ENCODE measurements around the gene PCBD1.

Gene PCBD1

DNA sequence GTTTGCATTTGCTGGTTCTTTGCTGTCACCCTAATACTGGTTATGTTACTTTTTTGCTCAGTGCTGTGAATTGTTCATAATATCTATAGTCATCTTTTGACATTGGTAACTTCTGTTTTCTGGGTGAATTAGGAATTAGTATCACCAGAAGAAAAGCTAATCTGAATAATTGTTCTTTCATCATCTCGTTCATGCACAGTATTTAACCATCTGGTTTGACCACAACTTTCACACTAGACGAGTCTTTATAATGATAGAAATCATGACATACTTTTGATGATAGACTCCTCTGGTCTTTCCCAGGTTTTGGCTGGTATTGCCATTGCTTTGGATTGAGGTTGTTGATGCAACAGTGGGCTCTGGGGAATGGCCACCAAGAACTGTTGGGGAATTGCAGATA, 47.5 kb downstream of the PCBD1 start:
- TF ChIP-seq, protein P1, sequence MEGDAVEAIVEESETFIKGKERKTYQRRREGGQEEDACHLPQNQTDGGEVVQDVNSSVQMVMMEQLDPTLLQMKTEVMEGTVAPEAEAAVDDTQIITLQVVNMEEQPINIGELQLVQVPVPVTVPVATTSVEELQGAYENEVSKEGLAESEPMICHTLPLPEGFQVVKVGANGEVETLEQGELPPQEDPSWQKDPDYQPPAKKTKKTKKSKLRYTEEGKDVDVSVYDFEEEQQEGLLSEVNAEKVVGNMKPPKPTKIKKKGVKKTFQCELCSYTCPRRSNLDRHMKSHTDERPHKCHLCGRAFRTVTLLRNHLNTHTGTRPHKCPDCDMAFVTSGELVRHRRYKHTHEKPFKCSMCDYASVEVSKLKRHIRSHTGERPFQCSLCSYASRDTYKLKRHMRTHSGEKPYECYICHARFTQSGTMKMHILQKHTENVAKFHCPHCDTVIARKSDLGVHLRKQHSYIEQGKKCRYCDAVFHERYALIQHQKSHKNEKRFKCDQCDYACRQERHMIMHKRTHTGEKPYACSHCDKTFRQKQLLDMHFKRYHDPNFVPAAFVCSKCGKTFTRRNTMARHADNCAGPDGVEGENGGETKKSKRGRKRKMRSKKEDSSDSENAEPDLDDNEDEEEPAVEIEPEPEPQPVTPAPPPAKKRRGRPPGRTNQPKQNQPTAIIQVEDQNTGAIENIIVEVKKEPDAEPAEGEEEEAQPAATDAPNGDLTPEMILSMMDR (IDR thresholded peaks at IDR 0.05; ENCODE audit: control insufficient read depth, extremely low read depth, insufficient read depth): no peak
- no peak for DNase-seq (ENCODE audit: low read depth)
- no peak overlapping the region for H3K4me3 ChIP-seq (ENCODE audit: low read depth, low read length)

DNA sequence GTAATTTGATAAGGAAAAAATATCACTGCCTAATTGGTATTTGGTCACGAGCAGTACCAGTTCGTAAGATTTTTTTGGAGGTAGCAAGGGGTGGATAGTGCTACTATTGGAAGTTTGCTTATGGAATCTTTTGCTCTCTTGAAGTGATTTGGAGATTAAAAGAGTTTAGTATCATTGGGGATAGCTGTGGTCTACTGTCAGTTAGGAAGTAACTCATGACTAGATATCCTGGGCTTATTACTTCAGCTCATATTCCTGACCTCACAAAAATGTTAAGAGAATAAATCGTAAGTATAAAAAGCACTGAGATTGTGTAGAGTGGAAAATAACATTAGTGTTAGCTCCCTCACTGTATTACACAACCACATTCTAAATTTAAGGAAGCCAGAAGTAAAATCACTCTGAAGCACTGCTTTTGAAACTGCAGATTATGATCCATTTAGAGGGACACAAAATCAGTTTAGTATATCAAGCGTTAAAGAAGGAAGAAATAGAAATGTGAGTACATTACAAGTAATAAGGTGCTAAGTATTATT, 50.0 kb downstream of the PCBD1 start:
- no peak overlapping the region for H3K4me3 ChIP-seq (ENCODE audit: low read depth, low read length)
- TF ChIP-seq, protein P1 (IDR thresholded peaks at IDR 0.05; ENCODE audit: control insufficient read depth, extremely low read depth, insufficient read depth): no peak
- DNase-seq (ENCODE audit: low read depth): no peak

DNA sequence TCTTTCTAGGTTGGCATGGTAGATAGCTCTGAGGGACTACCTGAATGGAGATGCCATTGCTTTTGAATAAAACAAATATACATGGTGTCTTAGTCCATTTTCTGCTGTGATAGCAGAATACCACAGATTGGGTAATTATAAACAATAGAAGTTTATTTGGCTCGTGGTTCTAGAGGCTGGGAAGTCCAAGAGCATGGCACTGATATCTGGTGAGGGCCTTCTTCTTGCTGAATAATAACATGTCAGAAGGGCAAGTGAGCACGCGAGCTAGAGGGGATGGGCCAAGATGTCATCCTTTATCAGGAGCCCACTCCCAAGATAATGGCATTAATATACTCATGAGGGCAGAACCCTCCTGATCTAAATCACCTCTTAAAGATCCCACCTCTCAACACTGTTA, 50.7 kb downstream of the PCBD1 start:
- no peak for DNase-seq (ENCODE audit: low read depth)
- no peak overlapping the region for H3K4me3 ChIP-seq (ENCODE audit: low read depth, low read length)
- TF ChIP-seq, protein P1 (IDR thresholded peaks at IDR 0.05; ENCODE audit: control insufficient read depth, extremely low read depth, insufficient read depth): no peak

DNA sequence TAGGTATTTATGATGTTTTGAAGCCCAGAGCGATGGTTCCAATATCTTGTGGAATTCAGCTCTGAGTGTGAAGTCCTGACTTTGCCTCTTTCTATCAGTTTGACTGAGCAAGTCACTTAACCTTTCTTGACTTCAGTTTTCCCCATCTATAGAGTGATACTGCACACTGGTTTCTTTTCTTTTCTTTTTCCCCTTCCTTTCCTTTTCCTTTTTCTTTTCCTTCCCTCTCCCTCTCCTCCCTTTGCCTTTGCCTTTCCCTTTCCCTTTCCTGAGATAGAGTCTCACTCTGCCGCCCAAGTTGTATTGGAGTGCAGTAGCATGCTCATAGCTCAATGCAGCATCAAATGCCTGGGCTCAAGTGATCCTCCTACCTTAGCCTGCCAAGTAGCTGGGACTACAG, 52.0 kb downstream of the PCBD1 start:
- no peak overlapping the region for H3K4me3 ChIP-seq (ENCODE audit: low read depth, low read length)
- no peak for DNase-seq (ENCODE audit: low read depth)
- TF ChIP-seq, protein P1 (IDR thresholded peaks at IDR 0.05; ENCODE audit: control insufficient read depth, extremely low read depth, insufficient read depth): no peak

DNA sequence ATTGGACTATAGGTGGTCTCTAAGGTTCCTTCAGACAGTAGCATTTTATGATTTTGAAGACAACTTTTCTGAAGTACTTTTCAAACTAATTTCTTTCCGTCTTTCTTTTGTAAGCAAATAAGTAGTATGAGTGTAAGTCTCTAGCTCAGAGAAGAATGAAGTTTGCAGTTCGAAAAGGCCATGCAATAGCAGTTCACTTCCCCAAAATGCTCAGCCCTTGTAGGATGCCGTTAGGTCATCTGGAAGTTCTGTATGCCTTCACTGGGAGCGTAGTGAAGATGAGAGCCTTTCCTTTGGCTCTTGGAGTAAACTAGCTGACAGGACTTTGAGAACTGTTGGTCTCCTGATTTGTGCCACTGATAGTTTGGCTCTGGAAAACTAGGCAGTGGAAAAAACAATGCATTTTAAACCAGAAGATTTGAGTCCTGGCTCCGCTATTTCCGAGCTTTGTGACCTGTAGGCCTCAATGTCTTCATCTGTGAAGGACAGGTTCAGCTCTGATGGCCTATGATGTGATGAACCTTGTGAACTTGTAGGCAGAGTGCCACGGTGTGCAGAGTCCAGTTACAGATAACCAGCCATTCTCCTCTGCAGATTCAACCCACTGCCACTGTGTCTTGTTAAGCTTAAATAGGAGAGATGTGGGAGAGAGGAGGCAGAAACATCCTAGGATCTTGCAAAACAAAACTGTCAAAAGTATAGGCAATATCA, 53.8 kb downstream of the PCBD1 start:
- no peak for DNase-seq (ENCODE audit: low read depth)
- H3K4me3 ChIP-seq (ENCODE audit: low read depth, low read length): no peak overlapping the region
- TF ChIP-seq, protein P1 (IDR thresholded peaks at IDR 0.05; ENCODE audit: control insufficient read depth, extremely low read depth, insufficient read depth): no peak

DNA sequence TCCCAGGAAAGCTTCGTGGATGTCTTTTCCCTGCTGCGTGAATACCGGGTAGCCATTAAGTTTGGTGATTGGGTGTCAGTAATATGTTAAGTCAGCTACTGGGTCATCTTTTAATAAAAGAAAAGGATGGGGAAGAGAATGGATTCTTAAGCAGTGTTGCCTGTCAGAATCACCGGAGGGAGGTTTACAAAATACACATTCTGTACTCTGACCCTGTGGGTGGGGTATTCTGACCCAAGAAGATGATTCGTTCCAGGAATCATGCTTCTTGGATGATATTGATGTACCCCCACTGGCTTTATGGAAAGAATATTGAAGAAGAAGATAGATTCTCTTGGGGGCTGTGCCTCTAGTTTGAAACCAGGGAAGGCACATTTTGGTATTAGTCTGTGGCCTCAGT, 54.3 kb downstream of the PCBD1 start:
- TF ChIP-seq, protein P1 (IDR thresholded peaks at IDR 0.05; ENCODE audit: control insufficient read depth, extremely low read depth, insufficient read depth): no peak
- H3K4me3 ChIP-seq (ENCODE audit: low read depth, low read length): no peak overlapping the region
- DNase-seq (ENCODE audit: low read depth): no peak

DNA sequence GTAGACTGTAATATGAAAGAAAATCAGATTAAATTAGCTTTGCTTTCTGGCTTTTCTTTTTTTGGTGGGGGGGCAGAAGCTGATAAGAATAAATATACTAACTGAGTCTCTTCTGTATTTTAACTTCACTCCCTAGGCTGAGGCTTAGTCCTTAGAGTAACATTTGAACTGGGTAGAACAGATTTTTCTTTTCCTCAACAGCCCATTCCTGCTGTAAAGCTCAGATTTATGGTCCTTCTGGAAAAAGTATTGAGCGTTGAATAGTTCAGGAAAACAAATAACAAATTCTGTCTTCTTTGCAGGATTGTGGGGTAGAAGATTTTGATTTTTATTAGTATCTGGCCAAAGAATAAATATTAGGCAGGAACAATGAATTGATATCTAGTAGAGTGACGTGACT, 54.8 kb downstream of the PCBD1 start:
- no peak overlapping the region for H3K4me3 ChIP-seq (ENCODE audit: low read depth, low read length)
- no peak for DNase-seq (ENCODE audit: low read depth)
- TF ChIP-seq, protein P1 (IDR thresholded peaks at IDR 0.05; ENCODE audit: control insufficient read depth, extremely low read depth, insufficient read depth): no peak

All from LNCaP clone FGC (cell line).